ENCODE results near the gene PRDM16.

- TF ChIP-seq CTCF (IDR thresholded peaks at IDR 0.05) (no peak), POLR2A (IDR thresholded peaks at IDR 0.05) (no peak)
Observed at GRCh38 chr1:3021801-3022401, 47.1 kb upstream of the PRDM16 start.

All from testis (tissue), 2 donors.